ENCODE results near the gene TBCE.
A peak's percentile ranks its signal among the peaks of the same experiment; 100 is the strongest.

The TBCE gene

GRCh38 chr1:235367000-235367908 is at the start of gene TBCE:
Gene TBCE, plus strand, starts transcription at chr1:235367427. Its CDS starts 12,623 bp downstream, at chr1:235380050.
- DNase-seq = peak; percentile 87

DNA sequence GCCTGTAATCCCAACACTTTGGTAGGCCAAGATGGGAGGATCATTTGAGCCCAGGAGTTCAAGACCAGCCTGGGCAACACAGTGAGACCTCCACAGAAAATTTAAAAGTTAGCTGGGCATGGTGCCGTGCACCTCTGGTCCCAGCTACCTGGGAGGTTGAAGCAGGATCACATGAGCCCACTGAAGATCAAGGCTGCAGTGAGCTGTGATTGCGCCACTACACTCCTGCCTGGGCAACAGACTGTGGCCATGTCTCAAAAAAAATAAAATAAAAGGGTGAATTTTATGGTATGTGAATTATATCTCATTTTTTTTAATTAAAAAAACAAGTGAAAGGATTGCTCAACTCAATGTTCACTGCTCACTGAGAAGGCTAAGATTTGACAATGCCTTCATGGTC is 48.0 kb upstream of the TBCE start:
- no peak for DNase-seq

GRCh38 chr1:235320521-235321179 is 46.6 kb upstream of the TBCE start:
- DNase-seq = no peak

- no peak for DNase-seq
These were observed 42.9 kb upstream of the TBCE start for GRCh38 chr1:235324296-235324695.

DNA sequence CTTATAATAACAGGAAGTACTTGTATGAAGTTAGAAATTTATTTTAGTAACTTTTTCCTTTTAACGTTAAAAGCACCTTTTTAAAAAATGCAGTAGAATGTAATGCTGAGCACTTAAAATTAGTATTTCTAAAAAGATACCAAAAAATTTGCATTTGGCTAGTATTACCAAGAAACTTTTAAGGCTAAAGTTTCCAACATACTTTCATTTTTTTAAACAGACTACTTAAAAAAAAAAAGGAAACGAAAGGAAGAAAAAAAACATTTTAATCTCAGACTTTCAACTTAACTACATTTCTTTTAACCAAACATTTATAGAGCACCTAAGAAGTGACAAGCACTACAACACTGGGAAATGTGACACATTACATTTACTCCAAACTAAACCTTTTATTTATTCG is 42.1 kb upstream of the TBCE start:
- no peak for DNase-seq

GRCh38 chr1:235325854-235326253 is 41.4 kb upstream of the TBCE start:
- no peak for DNase-seq

DNA sequence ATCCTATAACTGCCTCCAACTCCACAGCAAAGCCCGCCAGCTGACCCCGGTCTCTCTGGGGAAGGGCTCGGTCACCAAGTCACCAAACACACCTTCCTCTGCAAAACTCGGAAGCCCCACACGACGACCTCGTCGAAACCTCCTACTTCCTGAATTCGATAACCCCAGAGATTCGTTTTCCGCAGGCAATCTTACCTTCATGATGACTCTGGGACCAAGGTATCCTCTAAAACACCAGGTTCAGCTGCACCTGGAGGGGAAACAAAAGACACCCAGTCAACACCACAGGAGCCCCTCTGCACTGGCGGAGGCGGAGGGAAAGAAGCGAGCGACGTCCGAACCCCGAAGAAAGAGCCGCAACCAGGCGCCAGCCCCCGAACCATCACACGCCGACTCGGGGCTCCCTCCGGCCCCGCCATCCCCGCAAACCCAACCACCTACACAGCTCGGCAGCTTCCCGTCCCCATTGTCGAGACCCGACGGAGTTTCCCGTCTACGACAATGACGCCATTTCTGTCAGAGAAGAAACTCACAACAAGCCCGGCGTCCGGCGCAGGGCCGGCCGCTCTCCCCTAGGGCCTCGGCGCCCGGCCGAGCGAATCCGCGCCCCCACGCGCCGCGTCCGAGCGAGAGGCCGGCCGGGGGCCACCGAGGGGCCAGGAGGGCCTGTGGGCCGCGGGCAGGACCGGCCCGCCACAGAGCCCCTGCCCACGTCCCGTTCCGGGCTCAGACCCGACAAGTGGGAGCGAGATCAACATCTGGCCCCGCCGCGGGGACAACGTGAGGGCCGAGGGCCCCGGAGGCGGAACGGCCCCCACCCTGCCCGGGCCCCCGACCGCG is 40.3 kb upstream of the TBCE start:
- peak; percentile 76 for DNase-seq

DNA sequence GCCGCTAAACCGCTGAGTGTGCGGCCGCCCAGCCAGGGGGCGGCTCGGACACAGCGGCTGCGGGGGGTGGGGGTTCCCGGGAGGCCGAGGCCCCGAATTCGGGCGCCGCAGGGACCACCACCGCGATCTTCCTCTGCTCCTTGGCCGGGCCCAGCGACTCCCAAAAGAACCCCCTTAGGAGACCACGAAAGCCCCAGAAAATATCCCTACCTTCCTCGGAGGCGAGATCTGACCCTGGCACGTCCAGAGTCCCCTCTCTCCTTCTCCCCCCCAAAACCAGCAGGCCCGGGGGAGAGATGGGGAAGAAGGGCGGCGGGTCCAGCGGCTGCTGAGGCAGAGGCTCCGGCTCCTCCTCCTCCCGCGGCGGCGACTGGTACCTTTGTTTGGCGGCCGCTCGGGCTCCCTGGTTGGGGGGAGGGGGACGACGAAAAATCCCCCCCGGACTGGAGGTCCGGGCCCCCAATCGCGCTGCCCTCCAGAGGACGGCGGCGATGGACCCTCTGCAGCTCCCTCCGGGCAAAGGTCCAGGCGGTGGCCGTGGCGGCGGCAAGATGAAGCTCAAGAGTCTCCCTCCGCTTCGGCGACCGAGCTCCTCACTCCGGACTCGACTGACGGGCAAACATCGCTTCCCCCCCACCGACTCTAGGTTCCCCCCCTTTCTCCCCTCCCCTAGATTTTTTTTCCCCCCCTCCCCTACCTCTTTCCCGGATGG is 39.5 kb upstream of the TBCE start, which contains the start of gene ARID4B:
Gene ARID4B (minus strand): TSS at position 621 of the 712 bp plus-strand sequence. CDS start 1,260 bp downstream, outside the sequence.
- no peak for DNase-seq

DNA sequence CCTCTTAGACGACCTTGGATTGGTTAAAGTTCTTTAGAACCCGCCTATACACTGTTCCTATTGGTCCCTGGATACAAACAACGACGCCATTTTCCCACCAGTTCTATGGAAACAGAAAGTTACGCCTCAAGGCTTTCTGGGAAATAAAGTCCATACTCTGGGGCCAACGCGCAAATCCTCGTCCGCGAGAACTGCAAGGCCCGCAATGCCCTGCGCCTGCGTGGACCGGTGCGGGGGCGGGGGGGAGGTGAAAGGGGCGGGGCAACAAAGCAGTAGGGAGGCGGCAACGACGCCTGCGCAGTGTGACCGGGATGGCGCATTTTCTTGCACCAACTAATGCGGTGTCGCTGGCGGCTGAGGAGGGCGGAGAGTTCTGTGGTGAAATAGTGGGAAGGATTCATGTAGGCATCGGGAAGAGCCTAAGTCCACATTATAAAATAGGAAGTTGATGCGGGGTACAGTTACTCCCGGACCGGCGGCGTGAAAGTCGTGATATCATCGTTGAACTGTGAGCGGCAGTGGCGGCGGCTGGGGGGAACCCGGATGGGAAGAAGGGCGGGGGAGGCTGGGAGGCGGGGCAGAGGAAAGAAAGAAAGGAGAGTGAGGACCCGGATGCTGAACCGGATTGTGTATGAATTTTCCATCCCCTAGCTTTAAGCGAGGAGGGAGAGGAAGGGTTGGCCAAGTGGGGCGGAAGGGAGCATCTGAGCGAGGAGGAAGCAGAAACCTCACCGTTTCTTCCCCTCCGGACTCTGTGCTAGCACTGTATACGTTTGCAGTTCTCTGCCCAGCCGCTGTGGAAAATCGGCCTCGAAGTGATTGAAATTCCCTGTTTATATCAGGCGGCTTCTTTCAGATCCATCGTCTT is 38.7 kb upstream of the TBCE start, which contains the start of gene GGPS1:
Gene GGPS1 (plus strand): TSS at position 300 of the 868 bp plus-strand sequence. CDS start 6,695 bp downstream, outside the sequence.
- DNase-seq = peak; percentile 100

- peak; percentile 74 for DNase-seq
These were observed 37.9 kb upstream of the TBCE start for GRCh38 chr1:235329139-235329902.

GRCh38 chr1:235330918-235331285 is 36.3 kb upstream of the TBCE start:
- no peak for DNase-seq

DNA sequence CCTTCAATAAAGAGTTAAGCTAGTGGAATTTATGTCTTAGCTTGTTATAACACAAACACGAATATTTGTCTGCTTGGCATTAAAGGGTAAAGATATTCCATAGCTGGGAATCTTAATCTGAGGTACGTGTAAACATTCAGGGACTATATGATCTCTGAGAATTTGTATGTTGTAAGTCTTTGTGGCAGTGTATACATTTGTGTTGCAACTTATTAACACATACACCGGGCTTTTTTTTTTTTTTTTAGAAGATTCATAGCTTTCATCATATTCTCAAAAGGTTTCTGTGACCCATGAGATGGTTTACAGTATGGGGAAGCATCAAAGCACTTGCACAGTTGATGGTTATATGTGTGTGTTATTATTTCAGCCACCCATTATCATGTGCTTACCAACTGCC is 35.8 kb upstream of the TBCE start:
- DNase-seq = no peak

DNA sequence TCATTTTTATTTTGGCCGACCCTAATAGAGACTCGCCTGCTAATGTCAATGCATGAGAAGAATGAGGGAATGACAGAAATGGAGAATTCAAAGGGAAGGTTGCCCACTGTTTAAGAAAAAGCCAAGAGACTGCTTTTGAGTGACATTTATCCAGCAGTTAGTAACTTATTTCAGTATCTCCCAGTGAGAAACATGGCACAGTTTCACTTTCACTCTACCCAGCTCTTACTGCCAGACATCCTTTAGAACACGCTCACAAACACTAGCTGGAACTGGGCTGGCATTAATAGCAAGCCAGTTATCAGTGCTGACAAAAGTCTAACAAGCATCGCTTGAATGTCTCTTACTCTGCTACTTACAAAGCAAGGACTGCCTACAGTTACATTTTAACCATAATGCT is 30.3 kb upstream of the TBCE start:
- DNase-seq = peak; percentile 66

DNA sequence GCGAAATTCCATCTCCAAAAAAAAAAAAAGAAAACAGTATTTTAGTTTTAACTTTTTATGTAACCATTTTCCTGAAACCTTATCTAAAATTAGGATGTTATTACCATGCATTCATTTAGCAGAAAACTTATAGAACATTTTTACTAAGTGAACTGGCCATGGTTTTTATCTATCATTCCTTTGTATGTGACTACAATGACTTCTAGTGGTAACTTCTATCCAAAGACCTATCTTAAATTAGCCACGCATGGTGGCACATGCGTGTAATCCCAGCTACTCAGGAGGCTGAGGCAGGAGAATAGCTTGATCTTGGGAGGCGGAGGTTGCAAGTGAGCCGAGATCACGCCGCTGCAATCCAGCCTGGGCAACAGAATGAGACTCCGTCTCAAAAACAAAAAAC is 27.5 kb upstream of the TBCE start:
- no peak for DNase-seq

DNA sequence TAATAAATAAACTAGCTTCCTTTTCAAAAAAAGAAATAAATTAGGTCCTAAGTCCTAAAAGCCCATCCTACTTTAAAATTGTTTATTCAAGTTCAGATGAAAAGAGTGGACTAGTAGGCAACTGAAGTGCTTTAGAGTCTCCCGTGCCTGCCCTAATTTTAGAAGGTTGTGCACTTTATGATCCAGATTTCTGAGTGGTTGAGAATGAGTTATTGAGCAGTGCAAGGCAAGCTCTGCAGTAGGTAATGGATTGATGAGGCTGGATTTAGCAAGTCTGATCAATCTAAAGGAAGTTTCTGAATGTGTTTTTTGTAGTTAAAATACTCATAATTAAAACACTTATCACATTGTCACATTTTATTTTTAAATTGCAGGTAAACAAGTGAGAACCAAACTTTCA is 25.9 kb upstream of the TBCE start:
- no peak for DNase-seq

GRCh38 chr1:235342039-235342438 is 25.2 kb upstream of the TBCE start:
- no peak for DNase-seq

GRCh38 chr1:235342471-235342870 is 24.8 kb upstream of the TBCE start:
- DNase-seq = no peak

GRCh38 chr1:235343726-235344125 is 23.5 kb upstream of the TBCE start:
- DNase-seq = no peak

DNA sequence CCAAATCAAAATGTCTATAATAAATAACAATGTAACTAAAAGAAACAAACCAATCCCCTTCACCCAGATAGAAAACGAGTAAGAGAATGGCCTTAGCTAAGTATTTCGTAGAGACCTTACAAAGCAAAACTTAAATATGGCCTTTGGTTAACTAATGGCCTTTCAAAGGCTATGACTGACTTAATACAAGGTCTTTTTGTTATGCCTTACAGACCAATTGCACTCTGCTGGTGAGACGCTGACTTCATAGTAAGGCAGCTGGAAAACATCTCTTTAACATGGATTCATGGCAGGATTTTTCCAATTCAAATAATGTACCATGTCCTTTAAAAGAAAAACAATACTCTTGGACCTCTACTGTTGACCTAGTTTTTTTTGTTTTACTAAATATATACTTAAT is 15.8 kb upstream of the TBCE start:
- no peak for DNase-seq

DNA sequence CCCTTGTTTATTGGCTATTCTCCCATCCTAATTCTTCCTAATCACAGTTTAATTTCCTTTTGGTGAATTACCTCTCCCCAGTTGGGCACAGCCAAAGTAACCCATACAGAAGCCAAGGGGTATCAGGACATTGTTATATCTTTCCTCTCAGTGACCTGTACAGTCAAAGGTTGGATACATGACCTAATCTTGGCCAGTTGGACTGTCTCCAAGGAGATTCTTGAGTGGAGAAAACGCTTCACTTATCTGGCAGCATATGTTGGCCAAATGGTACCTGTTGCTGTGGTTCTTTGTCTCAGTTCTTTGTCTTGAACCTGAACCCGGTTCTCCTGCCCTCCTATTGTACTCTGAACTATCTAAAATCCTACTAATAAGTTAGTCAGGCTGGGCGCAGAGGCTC is 15.3 kb upstream of the TBCE start:
- no peak for DNase-seq

Data from CD4-positive, alpha-beta T cell treated with Interleukin-17A for 1 hour (primary cell).